GM23338 (cell line): Measurements from ENCODE around the gene SEPTIN8. TPM values are rescaled to one million over a fixed set of nuclear protein-coding genes. Genes with fewer than 3 reads are reported as not detected.

Source experiments
- ATAC-seq: fragments of 200-7000 bp; cut with Tn5 transposase; 3 replicates; pipeline ENCODE4 v1.9.1; 2020
- DNase-seq: peaks from one replicate; pipeline ENCODE4 v3.0.0-alpha.2; 2015; ENCODE audit warnings: low spot score
- H2AFZ ChIP-seq: fragments of 200-600 bp; sonication (generic); 2 replicates; pipeline ENCODE4 v1.8.0; 2016; ENCODE audit warnings: antibody characterized with exemption, mild to moderate bottlenecking, moderate library complexity
- H3F3A ChIP-seq: fragments of 200-600 bp; sonication (generic); replicated peaks from 2 replicates; pipeline ENCODE4 v1.8.0; 2017; ENCODE audit warnings: antibody characterized with exemption, mixed run types, low read depth
- H3K27ac ChIP-seq: fragments of 200-600 bp; sonication (generic); 2 replicates; pipeline ENCODE4 v1.6.1; 2016; ENCODE audit warnings: low read depth
- H3K27me3 ChIP-seq: fragments of 200-600 bp; sonication (generic); 2 replicates; pipeline ENCODE4 v1.8.0; 2016; ENCODE audit warnings: mild to moderate bottlenecking, mixed run types, moderate library complexity; ENCODE audit not compliant: insufficient read depth
- H3K36me3 ChIP-seq: fragments of 200-600 bp; sonication (generic); 2 replicates; pipeline ENCODE4 v1.8.0; 2016; ENCODE audit warnings: mild to moderate bottlenecking; ENCODE audit not compliant: insufficient read depth
- H3K4me1 ChIP-seq: fragments of 200-600 bp; sonication (generic); 2 replicates; pipeline ENCODE4 v1.8.0; 2016; ENCODE audit warnings: mild to moderate bottlenecking, moderate library complexity; ENCODE audit not compliant: insufficient read depth
- H3K4me2 ChIP-seq: fragments of 200-600 bp; sonication (generic); 2 replicates; pipeline ENCODE4 v1.7.1; 2017; ENCODE audit warnings: mixed run types
- H3K4me3 ChIP-seq: fragments of 200-600 bp; sonication (generic); 2 replicates; pipeline ENCODE4 v1.6.1; 2016; ENCODE audit warnings: mixed run types
- H3K79me2 ChIP-seq: fragments of 200-600 bp; sonication (generic); replicated peaks from 2 replicates; pipeline ENCODE4 v1.8.0; 2017; ENCODE audit warnings: mild to moderate bottlenecking; ENCODE audit not compliant: insufficient read depth
- H3K9me2 ChIP-seq: fragments of 200-600 bp; sonication (generic); 2 replicates; pipeline ENCODE4 v1.8.0; 2017; ENCODE audit not compliant: insufficient read depth
- H4K20me1 ChIP-seq: fragments of 200-600 bp; sonication (generic); replicated peaks from 2 replicates; pipeline ENCODE4 v1.8.0; 2017; ENCODE audit warnings: mild to moderate bottlenecking; ENCODE audit not compliant: insufficient read depth
- H3K27ac Mint-ChIP-seq: 2 replicates; pipeline ENCODE4 v1.8.0; 2020; ENCODE audit warnings: inconsistent platforms, mild to moderate bottlenecking, moderate library complexity, mixed read lengths
- H3K27me3 Mint-ChIP-seq: 3 replicates; pipeline ENCODE4 v1.8.0; 2022; ENCODE audit warnings: low read depth, mild to moderate bottlenecking, moderate library complexity, mixed read lengths, inconsistent platforms; ENCODE audit not compliant: insufficient read depth, poor library complexity
- H3K36me3 Mint-ChIP-seq: 3 replicates; pipeline ENCODE4 v1.8.0; 2021; ENCODE audit warnings: low read depth, mild to moderate bottlenecking, inconsistent platforms, moderate library complexity, mixed read lengths
- H3K4me1 Mint-ChIP-seq: 3 replicates; pipeline ENCODE4 v1.8.0; 2020; ENCODE audit warnings: mild to moderate bottlenecking, inconsistent platforms, mixed read lengths
- H3K4me3 Mint-ChIP-seq: 3 replicates; pipeline ENCODE4 v1.8.0; 2021; ENCODE audit warnings: moderate library complexity, mild to moderate bottlenecking, inconsistent platforms, mixed read lengths
- H3K9me3 Mint-ChIP-seq: 3 replicates; pipeline ENCODE4 v1.8.0; 2020; ENCODE audit warnings: moderate library complexity, mild to moderate bottlenecking, inconsistent platforms, mixed read lengths
- CREB1 ChIP-seq: fragments of 250-450 bp; sonication (Bioruptor Pico); IDR thresholded peaks from 2 replicates; pipeline ENCODE4 v1.5.0; 2020; ENCODE audit warnings: low read depth, mild to moderate bottlenecking, moderate library complexity
- CTCF ChIP-seq, 2 experiments: fragments of 200-600 bp in 1 of 2; sonication (generic) in 1 of 2; conservative IDR thresholded peaks; 2 replicates each; pipeline versions ENCODE4 v1.5.1 to v1.6.1; 2016 to 2017; ENCODE audit warnings: antibody characterized with exemption in 2 of 2, low read depth in 2 of 2, mild to moderate bottlenecking in 2 of 2, moderate library complexity in 1 of 2
- ETS1 ChIP-seq: IDR thresholded peaks from 2 replicates; pipeline ENCODE4 v1.6.1; 2016; ENCODE audit warnings: antibody characterized with exemption
- EZH2 ChIP-seq: fragments of 200-600 bp; sonication (generic); IDR thresholded peaks from one replicate; pipeline ENCODE4 v1.8.0; 2017; ENCODE audit warnings: antibody characterized with exemption, mild to moderate bottlenecking, low read depth; ENCODE audit not compliant: unreplicated experiment
- JUNB ChIP-seq: IDR thresholded peaks from one replicate; pipeline ENCODE4 v1.6.1; 2016; ENCODE audit warnings: antibody characterized with exemption; ENCODE audit not compliant: unreplicated experiment
- NANOG ChIP-seq: IDR thresholded peaks from 2 replicates; pipeline ENCODE4 v1.6.1; 2016; ENCODE audit warnings: antibody characterized with exemption, borderline replicate concordance
- POLR2AphosphoS5 ChIP-seq: IDR thresholded peaks from 2 replicates; pipeline ENCODE4 v1.6.1; 2016; ENCODE audit warnings: antibody characterized with exemption, low read depth
- REST ChIP-seq: IDR thresholded peaks from one replicate; pipeline ENCODE4 v1.6.1; 2018; ENCODE audit warnings: antibody characterized with exemption; ENCODE audit not compliant: unreplicated experiment
- ZNF114 ChIP-seq: fragments of 250-450 bp; sonication (Bioruptor Pico); IDR thresholded peaks from 2 replicates; pipeline ENCODE4 v1.5.0; 2020; ENCODE audit warnings: mild to moderate bottlenecking, moderate library complexity
- ZNF331 ChIP-seq: fragments of 250-450 bp; sonication (Bioruptor Pico); IDR thresholded peaks from 2 replicates; pipeline ENCODE4 v1.5.0; 2020; ENCODE audit warnings: low read depth, mild to moderate bottlenecking, moderate library complexity
- ZNF462 ChIP-seq: fragments of 250-450 bp; sonication (Bioruptor Pico); IDR thresholded peaks from 2 replicates; pipeline ENCODE4 v1.5.0; 2020; ENCODE audit warnings: mild to moderate bottlenecking, moderate library complexity
- polyA plus RNA-seq: library from polyadenylated mRNA; unstranded; fragments of >200 nt; fragmentation: Nextera tagmentation; extraction: Ambion mirVana; gene quantifications from 2 replicates; pipeline ENCODE4 v1.2.1, GENCODE V29; 2016
- total RNA-seq: library from RNA; depleted of rRNA; stranded (reverse); fragments of >200 nt; shearing (Covaris generic); gene quantifications from 2 replicates; pipeline ENCODE4 v1.2.3, GENCODE V29; 2014

The SEPTIN8 gene
- total and polyA plus RNA-seq, 2 experiments from 2014 or later: 8.8 to 45.0 TPM

- TF ChIP-seq ZNF462 (CRISPR knock-in tag) (no peak), NANOG (no peak), EZH2 (no peak), JUNB (no peak), ETS1 (no peak), CREB1 (CRISPR knock-in tag) (no peak), POLR2AphosphoS5 (no peak)
These were observed 1.8 kb upstream of the SEPTIN8 start (continued) for GRCh38 chr5:132778856-132779255.

GRCh38 chr5:132778129-132778528 lies 1.1 kb upstream of the SEPTIN8 start:
- ATAC-seq: peak; percentile 15
- Histone ChIP-seq H3K27me3 (peaks cover 70% of the 10 kb centered on the region), H3K4me1 (peaks cover 18% of the 10 kb centered on the region), H3F3A (no peaks in the 10 kb centered on the region), H3K9me2 (no peaks in the 10 kb centered on the region), H3K36me3 (no peaks in the 10 kb centered on the region), H3K27ac (no peak overlapping the region), H3K4me2 (peak overlapping the region; percentile 89), H3K79me2 (no peaks in the 10 kb centered on the region; the same call in 1 of the 2 replicates), H2AFZ (peak overlapping the region; percentile 98), H4K20me1 (0 out of 2 replicates have a peak, but pooled peaks cover 4% of the 10 kb centered on the region), H3K4me3 (peak overlapping the region; percentile 89)
- Mint-ChIP-seq H3K27ac (no peak overlapping the region), H3K9me3 (no peaks in the 10 kb centered on the region), H3K4me3 (peak overlapping the region; percentile 62), H3K27me3 (peaks cover 27% of the 10 kb centered on the region), H3K36me3 (no peaks in the 10 kb centered on the region), H3K4me1 (peaks cover 24% of the 10 kb centered on the region)
- peak; percentile 24 for DNase-seq
- no peak for TF ChIP-seq CTCF (conservative IDR thresholded peaks at IDR 0.05; ENCODE audit: low read depth in 2 of 2)
- TF ChIP-seq ZNF114: no peak
- TF ChIP-seq REST: no peak
- TF ChIP-seq CREB1 (CRISPR knock-in tag): no peak
- TF ChIP-seq NANOG: no peak
- TF ChIP-seq ZNF331 (CRISPR knock-in tag): no peak
- TF ChIP-seq POLR2AphosphoS5: no peak
- TF ChIP-seq ETS1: no peak
- no peak for TF ChIP-seq JUNB
